GM23248 (cell line): ENCODE measurements around the gene KRTAP5-1.

Experiments
- EZH2 ChIP-seq: fragments of 200-600 bp; sonication (generic); IDR thresholded peaks from 2 replicates; pipeline ENCODE4 v1.6.1; 2018; ENCODE audit warnings: antibody characterized with exemption, mild to moderate bottlenecking; ENCODE audit not compliant: insufficient read depth, poor library complexity, severe bottlenecking
- EZH2phosphoT487 ChIP-seq: fragments of 200-600 bp; sonication (generic); IDR thresholded peaks from 2 replicates; pipeline ENCODE4 v1.6.1; 2018; ENCODE audit warnings: antibody characterized with exemption, moderate library complexity, mild to moderate bottlenecking, low read depth; ENCODE audit not compliant: insufficient read depth

- TF ChIP-seq EZH2: no peak
- no peak for TF ChIP-seq EZH2phosphoT487
Observed at GRCh38 chr11:1622086-1622485, 37.0 kb upstream of the KRTAP5-1 start, which contains the start of gene KRTAP5-4.
